H9 (cell line): ENCODE results near the gene CDK2. TPM values are rescaled to one million over a fixed set of nuclear protein-coding genes. Genes with fewer than 3 reads are reported as not detected.

Source experiments
- DNase-seq: peaks from one replicate; pipeline ENCODE4 v3.0.0-alpha.2; 2017
- H2AFZ ChIP-seq: one replicate; pipeline ENCODE4 v1.6.1; 2013; ENCODE audit warnings: mild to moderate bottlenecking, low read length, control low read depth, moderate library complexity
- H2AK5ac ChIP-seq: 2 replicates; pipeline ENCODE4 v1.6.1; 2013; ENCODE audit warnings: low read length, control low read depth, mixed read lengths; ENCODE audit not compliant: insufficient read length
- H2BK120ac ChIP-seq: one replicate; pipeline ENCODE4 v1.6.1; 2013; ENCODE audit warnings: low read depth, mild to moderate bottlenecking, low read length, control low read depth, inconsistent platforms; ENCODE audit not compliant: poor library complexity, severe bottlenecking
- H2BK12ac ChIP-seq: 2 replicates; pipeline ENCODE4 v1.6.1; 2013; ENCODE audit warnings: low read length, control low read depth, mixed read lengths, low read depth; ENCODE audit not compliant: insufficient read length
- H2BK15ac ChIP-seq: 2 replicates; pipeline ENCODE4 v1.6.1; 2013; ENCODE audit warnings: low read depth, low read length, control low read depth
- H2BK20ac ChIP-seq: one replicate; pipeline ENCODE4 v1.6.1; 2013; ENCODE audit warnings: low read depth, mild to moderate bottlenecking, low read length, control low read depth, inconsistent platforms; ENCODE audit not compliant: poor library complexity, severe bottlenecking
- H2BK5ac ChIP-seq: 2 replicates; pipeline ENCODE4 v1.6.1; 2013; ENCODE audit warnings: low read length, control low read depth, mixed read lengths; ENCODE audit not compliant: insufficient read length
- H3K14ac ChIP-seq: 2 replicates; pipeline ENCODE4 v1.6.1; 2013; ENCODE audit warnings: low read length, control low read depth; ENCODE audit not compliant: insufficient read depth
- H3K18ac ChIP-seq: 2 replicates; pipeline ENCODE4 v1.6.1; 2013; ENCODE audit warnings: low read depth, mild to moderate bottlenecking, mixed read lengths, low read length, control low read depth; ENCODE audit not compliant: insufficient read length
- H3K23ac ChIP-seq: 2 replicates; pipeline ENCODE4 v1.6.1; 2013; ENCODE audit warnings: low read length, control low read depth, mixed read lengths, low read depth; ENCODE audit not compliant: insufficient read length
- H3K23me2 ChIP-seq: 2 replicates; pipeline ENCODE4 v1.6.1; 2013; ENCODE audit warnings: low read depth, mild to moderate bottlenecking, mixed read lengths, low read length, control low read depth; ENCODE audit not compliant: insufficient read length, poor library complexity, severe bottlenecking
- H3K27ac ChIP-seq: 2 replicates; pipeline ENCODE4 v1.5.1; 2013; ENCODE audit warnings: low read length, control low read depth, mixed read lengths, low read depth; ENCODE audit not compliant: insufficient read length
- H3K27me3 ChIP-seq: 2 replicates; pipeline ENCODE4 v1.6.1; 2013; ENCODE audit warnings: low read length, control low read depth, inconsistent platforms; ENCODE audit not compliant: insufficient read depth
- H3K4ac ChIP-seq: 2 replicates; pipeline ENCODE4 v1.6.1; 2013; ENCODE audit warnings: low read depth, mild to moderate bottlenecking, control low read depth, inconsistent platforms, low read length, moderate library complexity
- H3K4me1 ChIP-seq: 2 replicates; pipeline ENCODE4 v1.6.1; 2013; ENCODE audit warnings: low read length, control low read depth, inconsistent platforms; ENCODE audit not compliant: insufficient read depth
- H3K4me2 ChIP-seq: 2 replicates; pipeline ENCODE4 v1.6.1; 2013; ENCODE audit warnings: low read length, control low read depth, mixed read lengths; ENCODE audit not compliant: insufficient read length, insufficient read depth
- H3K56ac ChIP-seq: 2 replicates; pipeline ENCODE4 v1.6.1; 2013; ENCODE audit warnings: low read depth, mild to moderate bottlenecking, mixed read lengths, low read length, control low read depth; ENCODE audit not compliant: insufficient read length
- H3K79me1 ChIP-seq: 2 replicates; pipeline ENCODE4 v1.6.1; 2013; ENCODE audit warnings: low read depth, mild to moderate bottlenecking, moderate library complexity, low read length, control low read depth, inconsistent platforms; ENCODE audit not compliant: insufficient read depth, poor library complexity, severe bottlenecking
- H3K79me2 ChIP-seq: 2 replicates; pipeline ENCODE4 v1.6.1; 2013; ENCODE audit warnings: low read length, control low read depth, inconsistent platforms; ENCODE audit not compliant: insufficient read depth
- H3K9ac ChIP-seq: 2 replicates; pipeline ENCODE4 v1.6.1; 2013; ENCODE audit warnings: low read length, control low read depth, mixed read lengths; ENCODE audit not compliant: insufficient read length; ENCODE audit errors: extremely low read depth
- H3K9me3 ChIP-seq: one replicate; pipeline ENCODE4 v1.6.1; 2013; ENCODE audit warnings: low read depth, low read length, inconsistent platforms; ENCODE audit not compliant: control insufficient read depth
- H3T11ph ChIP-seq: one replicate; pipeline ENCODE4 v1.6.1; 2013; ENCODE audit warnings: mild to moderate bottlenecking, low read length, control low read depth, inconsistent platforms
- H4K20me1 ChIP-seq: one replicate; pipeline ENCODE4 v1.6.1; 2013; ENCODE audit not compliant: control insufficient read depth, insufficient read length, insufficient read depth
- H4K5ac ChIP-seq: 2 replicates; pipeline ENCODE4 v1.6.1; 2013; ENCODE audit warnings: low read depth, mild to moderate bottlenecking, mixed read lengths, low read length, control low read depth; ENCODE audit not compliant: insufficient read length
- H4K8ac ChIP-seq: replicated peaks from 2 replicates; pipeline ENCODE4 v1.6.1; 2013; ENCODE audit warnings: low read length, control low read depth, mixed read lengths, low read depth; ENCODE audit not compliant: insufficient read length
- H4K91ac ChIP-seq: 2 replicates; pipeline ENCODE4 v1.6.1; 2013; ENCODE audit warnings: low read depth, mild to moderate bottlenecking, moderate library complexity, mixed read lengths, low read length, control low read depth; ENCODE audit not compliant: insufficient read length
- H3K27ac Mint-ChIP-seq, 3 experiments: 2 replicates in 2 of 3; 3 replicates in 1 of 3; pipeline ENCODE4 v1.8.0; 2020 to 2021; ENCODE audit warnings: mixed read lengths in 3 of 3, mild to moderate bottlenecking in 1 of 3, moderate library complexity in 1 of 3
- H3K27me3 Mint-ChIP-seq: 2 replicates; pipeline ENCODE4 v1.8.0; 2021; ENCODE audit warnings: low read depth, mild to moderate bottlenecking, moderate library complexity, mixed read lengths
- H3K36me3 Mint-ChIP-seq, 3 experiments: 2 replicates in 2 of 3; 3 replicates in 1 of 3; pipeline ENCODE4 v1.8.0; 2020 to 2021; ENCODE audit warnings: low read depth in 3 of 3, mixed read lengths in 3 of 3; ENCODE audit not compliant: insufficient read depth in 1 of 3
- H3K4me1 Mint-ChIP-seq, 2 experiments: 2 replicates each; pipeline ENCODE4 v1.8.0; 2020; ENCODE audit warnings: mixed read lengths in 2 of 2
- H3K4me3 Mint-ChIP-seq, 2 experiments: 2 replicates in 1 of 2; 3 replicates in 1 of 2; pipeline ENCODE4 v1.8.0; 2020 to 2021; ENCODE audit warnings: mild to moderate bottlenecking in 2 of 2, mixed read lengths in 2 of 2, moderate library complexity in 1 of 2
- H3K9me3 Mint-ChIP-seq, 2 experiments: 2 replicates in 1 of 2; 3 replicates in 1 of 2; pipeline ENCODE4 v1.8.0; 2020; ENCODE audit warnings: mild to moderate bottlenecking in 2 of 2, mixed read lengths in 2 of 2, moderate library complexity in 1 of 2
- WGBS: extraction: QIAGEN DNeasy Blood & Tissue Kit; methylation state at CpG from one replicate; pipeline ENCODE4 v1.1.7; 2013; ENCODE audit warnings: missing lambda C conversion rate, low lambda C conversion rate, mixed read lengths; ENCODE audit not compliant: insufficient read length; ENCODE audit errors: extremely low coverage; 5-methylcytosine and 5-hydroxymethylcytosine counted together
- total RNA-seq: library from RNA; stranded (reverse); gene quantifications from 2 replicates; pipeline ENCODE4 v1.2.1, GENCODE V29; 2021
- TF ChIP-seq, protein P1 (sequence below): fragments of 200-600 bp; sonication (generic); conservative IDR thresholded peaks from 3 replicates; pipeline ENCODE4 v1.8.0; 2021; ENCODE audit warnings: antibody characterized with exemption, mild to moderate bottlenecking

CDK2 gene
- total RNA-seq, 1 experiment from 2014 or later: 60.8 TPM

DNA sequence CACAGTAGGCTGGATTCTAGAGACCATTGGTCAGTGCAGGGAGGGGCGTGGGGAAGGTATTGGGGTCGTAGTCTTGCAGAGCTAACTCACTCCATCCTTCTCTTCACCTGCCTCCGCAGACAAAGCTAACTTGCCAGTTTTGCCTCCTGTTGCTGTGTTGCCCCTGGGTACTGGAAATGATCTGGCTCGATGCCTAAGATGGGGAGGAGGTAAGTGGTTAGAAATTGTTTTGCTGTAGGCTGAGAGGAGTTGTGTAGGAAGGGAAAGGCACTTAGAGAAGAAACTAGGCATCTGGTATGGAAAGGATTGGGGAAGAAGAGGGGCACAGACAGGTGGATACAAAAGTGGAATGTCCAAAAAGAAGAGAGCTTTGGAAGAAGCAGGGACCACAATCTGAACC, 24.6 kb upstream of the CDK2 start:
- Histone ChIP-seq H3K79me2 (no peaks in the 10 kb centered on the region), H4K8ac (no peak overlapping the region), H3T11ph (no peak overlapping the region), H3K4me1 (no peaks in the 10 kb centered on the region; the same call in 1 of the 2 replicates), H3K14ac (no peak overlapping the region), H3K9ac (no peak overlapping the region), H3K4ac (no peak overlapping the region), H2BK12ac (no peak overlapping the region), H4K91ac (no peak overlapping the region), H3K18ac (no peak overlapping the region), H3K23ac (no peak overlapping the region), H2BK5ac (no peak overlapping the region), H3K27me3 (no peaks in the 10 kb centered on the region), H2AFZ (no peak overlapping the region), H3K4me2 (no peak overlapping the region), H2AK5ac (no peak overlapping the region), H2BK120ac (no peak overlapping the region), H3K79me1 (no peaks in the 10 kb centered on the region), H3K56ac (no peak overlapping the region), H4K5ac (no peak overlapping the region), H3K27ac (no peak overlapping the region), H3K23me2 (no peaks in the 10 kb centered on the region), H2BK15ac (no peak overlapping the region), H3K9me3 (no peaks in the 10 kb centered on the region), H2BK20ac (no peak overlapping the region), H4K20me1 (no peaks in the 10 kb centered on the region)
- WGBS: no CpG with 5 or more reads among the region's 4 CpGs
- Mint-ChIP-seq H3K4me1 (peaks cover 10 to 12% of the 10 kb centered on the region in 2 experiments), H3K36me3 (peaks cover 0 to 4% (median 0%) of the 10 kb centered on the region in 3 experiments; a peak in 2 of 7 replicates), H3K27ac (no peak overlapping the region), H3K4me3 (no peak overlapping the region), H3K9me3 (no peaks in the 10 kb centered on the region), H3K27me3 (no peaks in the 10 kb centered on the region; the same call in 1 of the 2 replicates)
- no peak for DNase-seq
- TF ChIP-seq, protein P1, sequence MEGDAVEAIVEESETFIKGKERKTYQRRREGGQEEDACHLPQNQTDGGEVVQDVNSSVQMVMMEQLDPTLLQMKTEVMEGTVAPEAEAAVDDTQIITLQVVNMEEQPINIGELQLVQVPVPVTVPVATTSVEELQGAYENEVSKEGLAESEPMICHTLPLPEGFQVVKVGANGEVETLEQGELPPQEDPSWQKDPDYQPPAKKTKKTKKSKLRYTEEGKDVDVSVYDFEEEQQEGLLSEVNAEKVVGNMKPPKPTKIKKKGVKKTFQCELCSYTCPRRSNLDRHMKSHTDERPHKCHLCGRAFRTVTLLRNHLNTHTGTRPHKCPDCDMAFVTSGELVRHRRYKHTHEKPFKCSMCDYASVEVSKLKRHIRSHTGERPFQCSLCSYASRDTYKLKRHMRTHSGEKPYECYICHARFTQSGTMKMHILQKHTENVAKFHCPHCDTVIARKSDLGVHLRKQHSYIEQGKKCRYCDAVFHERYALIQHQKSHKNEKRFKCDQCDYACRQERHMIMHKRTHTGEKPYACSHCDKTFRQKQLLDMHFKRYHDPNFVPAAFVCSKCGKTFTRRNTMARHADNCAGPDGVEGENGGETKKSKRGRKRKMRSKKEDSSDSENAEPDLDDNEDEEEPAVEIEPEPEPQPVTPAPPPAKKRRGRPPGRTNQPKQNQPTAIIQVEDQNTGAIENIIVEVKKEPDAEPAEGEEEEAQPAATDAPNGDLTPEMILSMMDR: no peak
